HL-60 (cell line): ENCODE measurements around the gene CLPTM1L.

ENCODE experiments used
- DNase-seq, 2 experiments: peaks; one replicate each; pipeline ENCODE4 v3.0.0-alpha.2; 2010 to 2020; ENCODE audit warnings: low read depth in 1 of 2, low spot score in 1 of 2
- H3K27ac ChIP-seq: fragments of 250-450 bp; sonication (Bioruptor Pico); replicated peaks from 2 replicates; pipeline ENCODE4 v1.5.1; 2020; ENCODE audit warnings: mild to moderate bottlenecking, moderate library complexity
- H3K27me3 ChIP-seq: fragments of 250-450 bp; sonication (Bioruptor Pico); 2 replicates; pipeline ENCODE4 v1.5.1; 2021; ENCODE audit warnings: mild to moderate bottlenecking, moderate library complexity; ENCODE audit not compliant: insufficient read depth, poor library complexity, severe bottlenecking
- H3K4me3 ChIP-seq: replicated peaks from 2 replicates; pipeline ENCODE4 v1.5.1; 2011; ENCODE audit warnings: mild to moderate bottlenecking, control low read depth, low read length; ENCODE audit not compliant: insufficient read depth
- CTCF ChIP-seq: IDR thresholded peaks from one replicate; pipeline ENCODE4 v1.5.1; 2011; ENCODE audit warnings: low read length, control low read depth, inconsistent platforms; ENCODE audit not compliant: insufficient read depth
- GABPA ChIP-seq: IDR thresholded peaks from 2 replicates; pipeline ENCODE4 v1.6.1; 2012; ENCODE audit warnings: low read depth
- POLR2AphosphoS5 ChIP-seq: IDR thresholded peaks from 2 replicates; pipeline ENCODE4 v1.6.1; 2012; ENCODE audit warnings: low read depth
- SPI1 ChIP-seq: IDR thresholded peaks from 2 replicates; pipeline ENCODE4 v1.6.1; 2012; ENCODE audit warnings: low read depth, mild to moderate bottlenecking, borderline replicate concordance
- TF ChIP-seq, protein P1 (sequence below): IDR thresholded peaks from 2 replicates; pipeline ENCODE4 v1.6.1; 2012; ENCODE audit warnings: low read depth; ENCODE audit not compliant: insufficient replicate concordance

The CLPTM1L gene

DNA sequence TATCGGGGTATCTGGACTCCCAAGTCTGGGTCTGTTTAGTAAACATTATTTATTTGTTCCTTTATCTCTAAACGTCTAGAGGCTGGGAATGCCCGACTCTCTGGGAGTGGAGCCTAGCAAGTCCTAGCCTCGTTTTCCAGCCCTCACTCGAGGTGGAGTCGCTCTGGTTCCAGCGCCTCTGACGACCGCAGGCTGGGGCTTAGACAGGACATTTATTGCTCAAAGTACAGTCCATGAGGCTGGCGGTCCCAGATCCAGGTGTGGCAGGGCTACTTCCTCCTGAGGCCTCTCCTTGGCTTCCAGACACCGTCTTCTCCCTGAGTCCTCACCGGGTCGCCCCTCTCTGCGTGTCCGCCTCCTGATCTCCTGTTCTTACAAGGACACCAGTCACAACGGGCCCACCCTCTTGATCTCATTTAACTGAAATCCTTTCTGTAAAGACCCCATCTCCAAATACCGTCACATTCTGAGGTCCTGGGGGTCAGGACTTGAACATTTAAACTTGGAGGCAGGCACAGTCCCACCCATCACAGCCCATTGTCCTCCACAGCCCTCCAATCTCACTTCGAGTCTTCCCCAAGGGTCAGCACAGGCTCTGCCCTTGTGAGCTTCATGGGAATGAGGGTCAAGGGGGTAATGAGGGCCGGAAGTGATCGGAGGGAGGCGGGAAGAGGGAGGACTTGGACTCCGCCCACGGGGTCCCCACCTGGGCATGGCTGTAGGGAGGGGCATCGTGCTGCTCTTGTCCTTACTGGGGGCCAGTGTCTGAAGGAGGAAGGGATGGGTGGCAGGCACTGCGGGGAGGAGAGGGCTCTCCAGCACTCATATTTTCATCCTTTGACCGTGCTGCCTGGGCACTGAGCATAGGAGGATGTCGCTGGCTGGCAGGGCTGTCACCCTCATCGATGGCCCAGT lies 12.2 kb upstream of the CLPTM1L start:
- Histone ChIP-seq H3K4me3 (no peak overlapping the region), H3K27ac (no peak overlapping the region), H3K27me3 (peaks cover 4% of the 10 kb centered on the region)
- TF ChIP-seq CTCF (no peak), GABPA (no peak), SPI1 (no peak), POLR2AphosphoS5 (no peak)
- TF ChIP-seq, protein P1, sequence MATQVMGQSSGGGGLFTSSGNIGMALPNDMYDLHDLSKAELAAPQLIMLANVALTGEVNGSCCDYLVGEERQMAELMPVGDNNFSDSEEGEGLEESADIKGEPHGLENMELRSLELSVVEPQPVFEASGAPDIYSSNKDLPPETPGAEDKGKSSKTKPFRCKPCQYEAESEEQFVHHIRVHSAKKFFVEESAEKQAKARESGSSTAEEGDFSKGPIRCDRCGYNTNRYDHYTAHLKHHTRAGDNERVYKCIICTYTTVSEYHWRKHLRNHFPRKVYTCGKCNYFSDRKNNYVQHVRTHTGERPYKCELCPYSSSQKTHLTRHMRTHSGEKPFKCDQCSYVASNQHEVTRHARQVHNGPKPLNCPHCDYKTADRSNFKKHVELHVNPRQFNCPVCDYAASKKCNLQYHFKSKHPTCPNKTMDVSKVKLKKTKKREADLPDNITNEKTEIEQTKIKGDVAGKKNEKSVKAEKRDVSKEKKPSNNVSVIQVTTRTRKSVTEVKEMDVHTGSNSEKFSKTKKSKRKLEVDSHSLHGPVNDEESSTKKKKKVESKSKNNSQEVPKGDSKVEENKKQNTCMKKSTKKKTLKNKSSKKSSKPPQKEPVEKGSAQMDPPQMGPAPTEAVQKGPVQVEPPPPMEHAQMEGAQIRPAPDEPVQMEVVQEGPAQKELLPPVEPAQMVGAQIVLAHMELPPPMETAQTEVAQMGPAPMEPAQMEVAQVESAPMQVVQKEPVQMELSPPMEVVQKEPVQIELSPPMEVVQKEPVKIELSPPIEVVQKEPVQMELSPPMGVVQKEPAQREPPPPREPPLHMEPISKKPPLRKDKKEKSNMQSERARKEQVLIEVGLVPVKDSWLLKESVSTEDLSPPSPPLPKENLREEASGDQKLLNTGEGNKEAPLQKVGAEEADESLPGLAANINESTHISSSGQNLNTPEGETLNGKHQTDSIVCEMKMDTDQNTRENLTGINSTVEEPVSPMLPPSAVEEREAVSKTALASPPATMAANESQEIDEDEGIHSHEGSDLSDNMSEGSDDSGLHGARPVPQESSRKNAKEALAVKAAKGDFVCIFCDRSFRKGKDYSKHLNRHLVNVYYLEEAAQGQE: no peak
- DNase-seq: no peak

DNA sequence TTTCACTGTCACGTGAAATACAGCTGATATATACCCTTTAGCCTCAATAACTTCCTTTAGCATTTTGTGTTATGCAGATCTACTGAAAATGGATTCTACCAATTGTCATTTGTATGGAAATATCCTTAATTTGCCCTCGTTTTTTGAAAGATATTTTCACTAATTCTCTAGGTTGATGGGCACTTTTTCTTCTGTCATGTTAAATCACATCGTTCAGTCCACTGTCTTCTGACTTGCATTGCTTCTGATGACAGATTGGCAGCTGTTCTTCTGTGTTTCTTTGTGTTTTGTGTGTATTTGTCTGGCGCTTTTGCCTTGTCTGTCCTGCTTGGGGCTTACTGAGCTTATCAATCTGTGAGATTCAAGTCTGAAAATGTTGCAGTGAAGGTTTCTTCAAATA lies 9.7 kb upstream of the CLPTM1L start:
- DNase-seq: no peak
- H3K27ac ChIP-seq: no peak overlapping the region
- H3K27me3 ChIP-seq: peaks cover 4% of the 10 kb centered on the region
- no peak for TF ChIP-seq GABPA
- no peak for TF ChIP-seq CTCF
- TF ChIP-seq, protein P1: no peak
- TF ChIP-seq POLR2AphosphoS5: no peak
- no peak for TF ChIP-seq SPI1
- H3K4me3 ChIP-seq: no peak overlapping the region

- no peak for DNase-seq
- Histone ChIP-seq H3K27ac (no peak overlapping the region), H3K27me3 (peaks cover 4% of the 10 kb centered on the region), H3K4me3 (no peak overlapping the region)
- TF ChIP-seq, protein P1: no peak
- TF ChIP-seq SPI1 (no peak), CTCF (no peak), GABPA (no peak), POLR2AphosphoS5 (no peak)
These were observed 7.6 kb upstream of the CLPTM1L start for GRCh38 chr5:1352231-1353219.
